GM18861 (cell line): ENCODE measurements around the gene FIGNL1.

Experiments
- ATAC-seq: cut with Tn5 transposase; IDR thresholded peaks from one replicate; pipeline ENCODE4 v1.9.1; 2021; ENCODE audit not compliant: unreplicated experiment

Gene FIGNL1

GRCh38 chr7:50399206-50399605 is 50.9 kb downstream of the FIGNL1 start:
- no peak for ATAC-seq

- ATAC-seq: no peak
Observed at GRCh38 chr7:50397971-50398324, 52.2 kb downstream of the FIGNL1 start.

GRCh38 chr7:50397320-50397970 is 52.7 kb downstream of the FIGNL1 start:
- peak; percentile 56 for ATAC-seq

- peak; percentile 10 for ATAC-seq
Observed at GRCh38 chr7:50396856-50397255, 53.3 kb downstream of the FIGNL1 start.

GRCh38 chr7:50394315-50394714 is 55.8 kb downstream of the FIGNL1 start:
- ATAC-seq: no peak
